Activated T-cell treated with anti-CD3 and anti-CD28 coated beads for 48 hours (primary cell): ENCODE results near the gene TSACC.
"Not testable (repeated sequence)": the region's sequence is repeated elsewhere in the genome, so short reads cannot be mapped to it uniquely, and the experiment has no call there.

ENCODE experiments used
- DNase-seq: peaks from one replicate; pipeline ENCODE4 v3.0.0-alpha.2; 2020; ENCODE audit warnings: low read depth

Gene TSACC

GRCh38 chr1:156346636-156347035 is 8.3 kb downstream of the TSACC start:
- no peak for DNase-seq

GRCh38 chr1:156347331-156347730 is 9.0 kb downstream of the TSACC start:
- DNase-seq: no peak

GRCh38 chr1:156352481-156352880 is 14.2 kb downstream of the TSACC start:
- not testable (repeated sequence) for DNase-seq

- DNase-seq: no peak
Observed at GRCh38 chr1:156356262-156356874, 18.0 kb downstream of the TSACC start.

GRCh38 chr1:156356875-156357534 is 18.7 kb downstream of the TSACC start:
- DNase-seq: peak; percentile 69

- no peak for DNase-seq
Observed at GRCh38 chr1:156357977-156358376, 19.7 kb downstream of the TSACC start.

GRCh38 chr1:156358641-156359040 is 20.3 kb downstream of the TSACC start:
- DNase-seq: no peak

- no peak for DNase-seq
Observed at GRCh38 chr1:156359249-156359648, 20.9 kb downstream of the TSACC start.

GRCh38 chr1:156359973-156360372 is 21.6 kb downstream of the TSACC start:
- no peak for DNase-seq

GRCh38 chr1:156360534-156360933 is 22.2 kb downstream of the TSACC start:
- DNase-seq: no peak

GRCh38 chr1:156365754-156366153 is 27.4 kb downstream of the TSACC start:
- no peak for DNase-seq

- no peak for DNase-seq
Observed at GRCh38 chr1:156366378-156367166, 28.2 kb downstream of the TSACC start.

GRCh38 chr1:156367383-156368156 is 29.2 kb downstream of the TSACC start:
- no peak for DNase-seq

GRCh38 chr1:156368157-156368658 is 29.9 kb downstream of the TSACC start:
- no peak for DNase-seq

GRCh38 chr1:156368889-156369684 is 30.8 kb downstream of the TSACC start, which contains the start of gene RHBG:
RHBG (plus strand) TSS chr1:156369211; CDS start chr1:156369250, 39 bp downstream.
- no peak for DNase-seq

- not testable (repeated sequence) for DNase-seq
Observed at GRCh38 chr1:156369685-156370286, 31.5 kb downstream of the TSACC start.

GRCh38 chr1:156371553-156372264 is 33.4 kb downstream of the TSACC start:
- DNase-seq: no peak

- DNase-seq: no peak
Observed at GRCh38 chr1:156372265-156372586, 33.9 kb downstream of the TSACC start.

GRCh38 chr1:156372876-156373275 is 34.5 kb downstream of the TSACC start:
- no peak for DNase-seq

- DNase-seq: no peak
Observed at GRCh38 chr1:156373546-156373945, 35.2 kb downstream of the TSACC start.
